GM21717 (cell line): ENCODE data around the gene CYCS.
"Not testable (repeated sequence)": the region's sequence is repeated elsewhere in the genome, so short reads cannot be mapped to it uniquely, and the experiment has no call there.

Experiments used
- ATAC-seq: cut with Tn5 transposase; IDR thresholded peaks from one replicate; pipeline ENCODE4 v1.9.1; 2021; ENCODE audit warnings: mild to moderate bottlenecking, moderate library complexity; ENCODE audit not compliant: unreplicated experiment

CYCS gene

DNA sequence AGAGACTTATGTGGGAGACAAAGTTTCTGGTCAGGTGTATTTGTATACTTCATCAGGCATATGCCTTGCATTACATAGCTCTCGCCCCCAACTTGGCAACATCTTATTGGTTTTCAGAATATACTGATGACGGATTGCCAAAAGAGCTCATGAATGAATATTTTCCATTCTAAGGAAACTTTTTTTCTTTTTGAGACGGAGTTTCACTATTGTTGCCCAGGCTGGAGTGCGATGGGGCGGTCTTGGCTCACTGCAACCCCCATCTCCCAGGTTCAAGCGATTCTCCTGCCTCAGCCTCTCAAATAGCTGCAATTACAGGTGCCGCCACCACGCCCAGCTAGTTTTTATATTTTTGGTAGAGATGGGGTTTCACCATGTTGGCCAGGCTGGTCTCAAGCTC, 6.0 kb downstream of the CYCS start:
- ATAC-seq: no peak

DNA sequence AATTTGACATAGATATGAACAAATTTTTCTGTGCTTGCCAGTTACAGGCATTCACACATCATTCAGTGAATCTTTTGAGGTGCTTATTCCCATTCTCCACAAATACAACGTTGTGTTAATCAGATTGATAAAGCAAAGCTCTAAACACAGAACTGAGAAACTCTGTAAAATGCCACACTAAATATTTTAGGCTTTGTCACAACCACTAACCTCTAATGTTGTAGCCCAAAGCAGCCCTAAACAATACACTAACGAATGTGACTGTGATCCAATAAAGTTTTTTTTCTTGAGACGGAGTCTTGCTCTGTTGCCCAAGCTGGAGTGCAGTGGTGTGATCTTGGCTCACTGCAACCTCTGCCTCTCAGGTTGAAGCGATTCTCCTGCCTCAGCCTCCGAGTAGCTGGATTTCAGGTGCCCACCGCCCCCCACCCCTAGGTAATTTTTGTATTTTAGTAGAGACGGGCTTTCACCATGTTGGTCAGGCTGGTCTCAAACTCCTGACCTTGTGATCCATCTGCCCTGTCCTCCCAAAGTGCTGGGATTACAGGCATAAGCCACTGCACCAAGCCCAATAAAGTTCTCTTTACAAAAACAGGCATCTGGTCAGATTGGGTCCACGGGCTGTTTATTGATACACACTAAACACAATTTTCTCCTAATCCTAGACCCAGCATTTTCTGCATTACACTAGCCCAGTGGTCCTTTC, 6.9 kb downstream of the CYCS start:
- ATAC-seq: peak; percentile 34

DNA sequence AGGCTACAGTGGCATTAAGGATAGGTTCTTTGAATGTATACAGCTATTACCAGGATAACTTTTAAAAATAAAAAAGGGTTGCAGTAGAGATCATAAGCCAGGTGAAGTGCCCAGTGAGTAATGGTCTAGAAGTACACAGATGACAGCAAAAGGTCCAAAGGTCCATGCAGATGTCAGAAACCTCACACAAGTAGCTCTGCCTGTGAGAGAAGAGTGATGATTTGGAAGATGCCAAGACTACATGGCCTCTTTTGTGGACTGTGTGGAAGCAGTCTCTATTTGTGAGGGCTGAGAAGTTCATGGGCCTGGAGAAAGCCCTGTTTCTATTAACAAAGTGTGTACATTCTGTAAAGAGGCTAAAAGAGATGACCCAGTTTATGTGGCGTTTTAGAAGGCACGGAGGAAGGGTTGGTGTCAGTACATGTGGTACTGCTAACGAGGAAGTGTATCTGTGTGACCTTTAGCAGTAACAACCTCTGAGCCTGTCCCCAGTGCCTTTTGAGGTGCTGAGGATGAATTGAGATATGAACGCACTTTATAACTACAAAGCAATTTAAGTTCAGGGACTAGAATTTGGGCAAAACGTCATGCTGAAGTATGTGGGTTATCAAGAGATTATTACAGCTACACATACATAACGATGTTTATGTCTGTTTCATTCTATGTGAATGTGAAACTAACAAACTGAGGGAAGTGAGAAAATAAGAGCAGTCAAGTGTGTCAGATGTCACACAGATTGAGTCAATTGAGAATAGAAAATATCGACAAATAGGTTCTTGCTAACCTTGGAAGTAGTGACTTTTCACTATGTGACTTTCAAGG, 7.6 kb downstream of the CYCS start:
- ATAC-seq: peak; percentile 81

DNA sequence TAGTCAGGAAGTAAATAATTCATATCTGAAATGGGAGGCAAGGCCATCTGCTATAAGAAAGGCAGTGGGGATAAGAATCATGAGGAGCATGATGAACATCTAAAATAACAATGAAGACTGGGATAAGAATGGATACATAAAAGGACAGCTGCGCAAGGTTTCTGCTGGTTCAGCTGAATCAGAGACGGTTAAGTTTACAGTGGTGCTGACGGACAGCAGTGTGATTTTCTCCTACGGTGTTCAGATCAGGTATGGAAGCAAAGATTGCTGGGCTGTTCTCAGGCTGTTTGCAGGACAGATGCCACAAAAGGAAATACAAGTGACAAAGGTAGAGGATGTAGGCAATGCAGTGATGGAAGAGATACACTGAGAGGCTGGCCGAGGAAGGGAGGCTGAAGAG, 8.4 kb downstream of the CYCS start:
- ATAC-seq: no peak

DNA sequence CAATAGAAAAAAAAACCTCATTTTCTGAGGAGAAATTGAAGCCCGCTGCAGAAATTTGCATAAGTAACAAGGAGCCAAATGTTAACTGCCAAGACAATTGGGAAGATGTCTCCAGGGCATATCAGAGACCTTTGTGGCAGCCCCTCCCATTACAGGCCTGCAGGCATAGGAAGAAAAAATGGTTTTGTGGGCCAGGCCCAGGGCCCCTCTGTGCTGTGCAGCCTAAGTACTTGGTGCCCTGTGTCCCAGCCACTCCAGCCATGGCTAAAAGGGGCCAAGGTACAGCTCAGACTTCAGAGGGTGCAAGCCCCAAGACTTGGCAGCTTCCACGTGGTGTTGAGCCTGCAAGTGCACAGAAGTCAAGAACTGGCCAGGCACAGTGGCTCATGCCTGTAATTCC, 14.5 kb downstream of the CYCS start:
- ATAC-seq: not testable (repeated sequence)

DNA sequence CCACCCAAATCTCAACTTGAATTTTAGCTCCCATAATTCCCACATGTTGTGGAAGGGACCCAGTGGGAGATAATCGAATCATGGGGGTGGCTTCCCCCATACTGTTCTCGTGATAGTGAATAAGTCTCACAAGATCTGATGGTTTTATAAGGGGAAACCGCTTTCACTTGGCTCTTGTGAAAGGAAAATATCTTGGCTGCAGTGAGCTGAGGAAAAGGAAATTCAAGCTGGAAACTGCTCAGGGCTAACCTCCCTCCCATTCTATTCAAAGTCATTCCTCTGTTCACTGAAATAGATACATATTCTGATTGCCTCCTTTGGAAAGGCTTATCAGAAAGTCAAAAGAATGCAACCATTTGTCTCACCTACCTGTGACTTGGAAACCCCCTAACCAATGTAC, 15.8 kb downstream of the CYCS start:
- ATAC-seq: no peak

DNA sequence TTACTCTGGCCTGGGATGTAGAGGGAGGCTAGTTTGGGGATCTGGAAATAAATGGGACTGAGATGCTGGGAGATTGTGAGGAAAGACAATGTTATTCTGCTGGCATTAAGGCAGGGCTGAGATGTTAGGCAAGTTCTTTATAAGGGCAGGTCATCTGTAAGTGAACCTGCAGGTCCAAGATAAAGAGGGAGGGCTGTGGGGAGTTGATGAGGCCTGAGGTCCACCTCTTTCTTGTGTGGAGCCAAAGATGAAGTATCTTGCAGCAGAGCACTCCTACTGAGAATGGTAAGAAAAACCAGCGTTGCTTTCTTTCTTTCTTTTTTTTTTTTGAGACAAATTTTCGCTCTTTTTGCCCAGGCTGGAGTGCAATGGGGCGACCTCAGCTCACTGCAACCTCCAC, 19.1 kb downstream of the CYCS start:
- ATAC-seq: no peak

DNA sequence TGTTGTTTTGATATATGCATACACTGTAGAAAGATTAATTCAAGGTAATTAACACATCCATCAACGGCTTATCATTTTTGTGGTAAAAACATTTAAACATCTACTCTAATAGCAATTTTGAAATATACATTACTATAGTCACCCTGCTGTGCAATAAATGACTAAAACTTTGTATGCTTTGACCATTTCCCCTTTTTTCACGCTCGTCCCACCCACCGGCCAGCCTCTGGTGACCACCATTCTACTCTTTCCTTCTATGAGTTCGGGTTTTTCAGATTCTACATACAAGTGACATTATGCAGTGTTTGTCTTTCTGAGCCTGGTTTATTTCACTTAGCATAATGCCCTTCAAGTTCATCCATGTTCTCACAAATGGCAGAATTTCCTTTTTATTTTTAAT, 21.3 kb downstream of the CYCS start:
- no peak for ATAC-seq

DNA sequence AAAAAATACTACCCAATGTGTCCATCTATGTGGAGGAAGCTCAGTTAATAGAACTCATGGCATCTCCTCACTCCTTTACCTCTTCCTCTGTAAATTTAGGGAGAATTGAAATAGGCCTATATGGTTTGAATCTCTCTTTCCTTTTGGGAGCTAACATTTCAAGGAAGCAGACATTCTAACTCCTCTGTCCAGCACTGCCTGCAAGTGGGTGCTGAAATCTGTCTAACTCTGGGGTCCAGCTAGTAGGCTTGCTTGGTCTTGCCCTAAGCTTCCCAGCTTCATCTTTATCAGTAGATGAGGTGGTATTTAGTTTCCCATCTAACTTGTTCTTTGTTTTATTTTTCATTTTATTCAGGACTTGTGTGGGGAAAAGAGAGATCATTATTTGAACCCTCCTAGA, 23.2 kb downstream of the CYCS start:
- no peak for ATAC-seq

DNA sequence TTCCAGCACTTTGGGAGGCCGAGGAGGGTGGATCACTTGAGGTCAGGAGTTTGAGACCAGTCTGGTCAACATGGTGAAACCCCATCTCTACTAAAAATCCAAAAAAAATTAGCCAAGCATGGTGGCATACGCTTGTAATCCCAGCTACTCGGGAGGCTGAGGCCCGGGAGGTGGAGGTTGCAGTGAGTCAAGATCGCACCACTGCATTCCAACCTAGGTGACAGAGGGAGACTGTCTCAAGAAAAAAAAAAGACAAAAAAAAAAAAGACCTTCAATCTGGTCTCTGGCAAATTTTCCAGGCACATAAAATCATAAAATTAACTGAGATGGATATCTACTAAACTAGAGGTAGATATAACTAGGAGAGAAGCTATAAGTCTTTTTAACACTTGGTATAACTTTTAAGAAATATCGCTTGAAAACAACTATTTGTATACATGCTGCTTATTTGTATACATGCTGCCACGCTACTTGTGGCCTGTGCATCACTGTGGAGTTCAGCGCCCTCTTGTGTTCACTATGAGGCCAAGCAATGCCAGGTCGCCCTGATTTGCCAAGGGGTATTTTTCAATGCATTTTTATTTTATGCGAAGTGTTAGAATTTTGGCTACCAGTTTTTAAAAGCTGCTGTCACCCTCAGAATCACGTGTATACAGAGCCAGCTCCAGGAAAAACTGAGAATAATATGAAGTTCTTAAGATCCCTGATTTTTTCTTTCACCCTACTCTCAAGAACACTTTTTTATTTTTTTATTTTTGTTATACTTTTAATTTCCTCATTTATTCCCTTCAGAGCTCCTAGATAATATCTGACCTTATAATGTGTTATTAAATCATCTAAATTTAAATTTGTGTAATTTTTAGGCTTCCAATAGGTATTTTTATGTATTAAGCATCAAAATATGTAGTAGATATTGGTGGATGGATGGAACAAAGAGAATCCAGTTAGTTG, 26.7 kb downstream of the CYCS start:
- ATAC-seq: peak; percentile 56

DNA sequence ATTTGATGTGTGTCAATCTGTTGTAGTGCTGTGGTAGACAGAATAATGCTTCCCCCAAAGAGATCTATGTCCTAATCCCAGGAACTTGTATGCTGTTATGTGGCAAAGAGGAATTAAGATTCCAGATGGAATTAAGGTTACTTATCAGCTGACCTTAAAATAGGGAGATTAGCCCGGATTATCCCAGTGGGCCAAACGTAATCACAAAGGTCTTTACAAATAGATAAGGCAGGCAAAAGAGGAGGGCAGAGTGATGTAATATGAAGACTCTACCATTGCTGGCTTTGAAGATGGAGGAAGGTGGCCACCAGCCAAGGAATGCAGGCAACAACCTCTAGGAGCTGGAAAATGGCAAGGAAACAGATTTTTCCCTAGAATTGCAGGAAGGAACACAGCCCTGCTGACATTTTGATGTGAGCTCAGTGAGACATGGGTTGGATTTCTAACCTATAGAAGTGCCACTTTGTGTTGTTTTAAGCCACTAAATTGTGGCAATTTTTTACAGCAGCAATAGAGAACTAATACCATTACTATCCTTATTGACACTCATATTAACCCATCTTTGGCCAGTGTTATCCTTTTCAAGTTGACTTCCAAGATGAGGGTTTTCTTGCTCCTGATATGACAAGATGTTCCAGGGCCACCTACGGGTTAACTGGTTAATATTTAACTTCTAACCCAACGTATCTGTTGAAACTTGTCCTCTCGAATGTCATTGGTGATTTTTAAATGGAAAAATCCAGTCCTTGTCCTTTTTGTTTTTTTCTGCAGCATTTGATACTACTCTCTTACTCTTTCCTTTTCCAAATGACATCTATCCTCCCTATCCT, 29.3 kb downstream of the CYCS start:
- no peak for ATAC-seq

DNA sequence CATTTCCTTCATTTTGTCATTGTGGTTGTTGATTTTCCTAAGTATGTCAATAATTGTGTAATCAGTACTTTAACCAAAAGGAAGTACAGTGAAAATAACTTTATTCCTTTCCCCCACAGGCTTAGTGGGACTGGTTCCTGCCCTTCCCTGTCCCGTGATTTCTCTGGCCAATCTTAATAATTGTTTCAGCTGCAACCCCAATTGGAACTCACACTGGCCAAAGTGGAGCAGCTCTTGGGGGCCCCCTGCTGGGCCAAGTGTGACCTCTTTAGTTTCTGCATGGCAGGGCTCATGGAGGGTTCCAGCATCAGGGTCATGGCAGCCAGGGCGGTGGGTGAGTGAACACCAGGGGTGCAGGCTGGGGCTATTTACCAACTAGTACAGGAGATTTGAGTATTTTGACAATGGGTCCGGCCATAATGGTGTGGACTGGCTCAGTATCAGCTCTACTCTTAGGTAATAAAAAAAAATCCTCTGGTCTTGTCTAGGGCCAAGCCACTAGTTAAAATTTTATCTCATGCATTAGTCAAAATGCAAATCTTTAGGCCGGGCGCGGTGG, 31.7 kb downstream of the CYCS start:
- ATAC-seq: peak; percentile 77

DNA sequence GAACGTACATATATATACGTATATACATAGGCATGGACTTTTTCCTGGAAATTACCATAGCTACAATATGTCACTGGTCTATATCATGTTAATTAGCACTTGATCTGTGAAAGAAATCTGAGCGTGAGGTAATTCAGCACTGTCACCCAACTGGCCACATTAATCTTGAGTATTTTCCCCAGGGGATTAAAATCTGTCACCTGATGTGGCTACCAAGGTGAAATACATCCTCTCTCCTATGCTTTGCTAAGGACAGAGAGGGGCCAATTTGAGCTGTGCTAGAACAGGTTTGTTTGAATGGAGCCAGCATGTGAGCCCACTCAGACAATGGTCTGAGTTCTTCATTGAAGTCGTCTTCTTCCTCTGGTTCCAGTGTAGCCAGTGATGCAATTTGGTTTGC, 33.3 kb downstream of the CYCS start:
- no peak for ATAC-seq

DNA sequence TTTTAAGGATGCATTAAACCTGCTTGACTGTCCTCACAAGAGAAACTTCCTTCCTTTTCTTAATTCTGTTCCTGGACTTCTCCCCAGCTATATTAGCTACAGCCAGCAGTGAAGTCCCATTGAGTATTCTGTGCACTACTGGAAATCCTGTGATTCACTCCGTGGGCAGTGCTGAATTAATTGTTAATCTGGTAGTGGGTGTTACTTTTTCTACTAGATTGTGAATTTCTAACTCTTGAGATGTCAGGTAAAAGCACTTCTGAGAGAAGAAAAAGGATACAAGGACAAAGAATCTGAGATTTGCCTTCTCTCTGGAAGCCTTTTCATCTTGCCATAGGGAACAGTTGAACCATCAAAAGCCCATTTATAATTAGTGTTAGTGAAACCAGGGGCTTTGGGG, 33.9 kb downstream of the CYCS start:
- no peak for ATAC-seq

DNA sequence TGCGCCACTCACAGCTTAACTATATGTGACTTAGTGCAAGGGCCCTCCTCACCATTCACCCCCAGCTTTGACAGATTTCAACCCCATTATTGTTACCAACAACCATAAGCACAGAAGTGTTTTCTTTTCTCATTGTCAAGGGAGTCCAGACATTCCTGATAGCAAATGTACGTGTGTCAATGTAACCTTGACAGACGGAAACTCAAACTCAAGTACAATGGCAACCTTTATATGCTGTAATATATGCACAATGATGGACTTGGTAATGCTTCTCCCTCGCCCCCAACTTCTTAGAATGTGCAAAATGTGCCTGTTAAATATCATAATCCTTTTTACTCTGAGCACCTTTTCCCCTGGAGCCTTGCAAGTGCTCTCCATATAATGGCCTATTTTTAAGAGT, 34.7 kb downstream of the CYCS start:
- no peak for ATAC-seq

DNA sequence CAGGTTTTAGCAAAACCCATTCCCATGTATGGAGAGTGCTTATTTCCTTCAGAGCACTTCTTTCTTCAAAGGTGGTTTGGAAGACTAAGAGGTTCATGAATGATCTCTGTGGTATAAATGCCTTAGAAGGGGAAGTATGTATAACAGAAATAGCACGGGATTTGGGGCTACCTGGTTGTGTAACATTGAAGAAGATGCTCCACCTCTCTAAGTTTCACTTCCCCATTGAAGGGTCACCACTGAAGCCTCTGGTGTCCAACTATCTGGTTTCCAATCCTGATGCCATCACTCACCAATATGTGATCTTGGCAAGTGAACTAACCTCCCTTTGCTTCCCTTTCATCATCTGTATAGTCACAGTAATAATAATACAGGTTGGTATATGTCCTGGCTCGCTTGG, 37.2 kb downstream of the CYCS start:
- peak; percentile 96 for ATAC-seq

DNA sequence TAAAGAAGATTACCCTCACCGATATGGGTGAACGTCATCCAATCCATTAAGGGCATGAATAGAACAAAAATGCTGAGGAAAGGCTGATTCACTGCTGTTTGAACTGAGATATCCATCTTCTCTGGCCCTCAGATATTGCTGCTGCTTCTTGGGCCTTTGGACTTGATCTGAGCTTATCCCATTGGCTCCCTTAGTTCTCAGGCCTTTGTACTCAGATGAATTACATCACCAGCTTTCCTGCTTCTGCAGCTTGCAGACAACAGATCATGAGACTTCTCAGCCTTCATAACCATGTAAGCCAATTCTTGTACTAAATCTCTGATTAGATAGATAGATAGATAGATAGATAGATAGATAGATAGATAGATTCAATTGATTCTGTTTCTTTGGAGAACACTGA, 40.2 kb downstream of the CYCS start:
- no peak for ATAC-seq

DNA sequence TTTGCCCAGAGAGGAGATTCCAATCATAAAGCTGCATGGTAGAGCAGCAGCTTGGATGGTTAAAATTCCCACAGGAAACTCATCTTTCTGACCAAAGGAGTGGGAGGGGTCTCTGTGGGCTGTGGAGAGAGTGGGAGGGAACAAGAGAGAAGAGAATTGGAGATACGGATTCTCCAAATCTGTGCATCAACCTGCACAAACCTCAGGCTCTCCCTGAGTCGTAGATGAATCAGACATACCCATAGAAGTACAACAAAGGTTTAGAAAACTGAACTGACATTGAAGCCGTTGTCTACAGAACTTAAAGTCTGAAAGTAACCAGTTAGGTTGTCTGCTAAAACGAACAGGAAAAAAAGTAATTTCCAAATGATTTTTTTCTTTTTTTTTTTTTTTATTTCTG, 41.9 kb downstream of the CYCS start:
- ATAC-seq: no peak

DNA sequence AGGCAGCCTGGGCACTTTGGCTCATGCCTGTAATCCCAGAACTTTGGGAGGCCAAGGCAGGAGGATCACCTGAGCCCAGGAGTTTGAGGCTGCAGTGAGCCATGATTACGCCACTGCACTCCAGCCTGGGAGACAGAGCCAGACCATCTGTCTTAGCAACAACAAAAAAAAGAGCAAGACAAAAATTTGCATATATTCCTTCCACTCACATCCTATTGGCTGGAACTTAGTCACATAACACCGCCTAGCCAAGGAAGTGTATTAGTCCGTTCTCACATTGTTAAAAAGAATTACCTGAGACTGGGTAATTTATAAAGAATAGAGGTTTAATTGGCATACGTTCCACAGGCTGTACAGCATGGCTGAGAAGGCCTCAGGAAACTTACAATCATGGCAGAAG, 43.0 kb downstream of the CYCS start:
- not testable (repeated sequence) for ATAC-seq

DNA sequence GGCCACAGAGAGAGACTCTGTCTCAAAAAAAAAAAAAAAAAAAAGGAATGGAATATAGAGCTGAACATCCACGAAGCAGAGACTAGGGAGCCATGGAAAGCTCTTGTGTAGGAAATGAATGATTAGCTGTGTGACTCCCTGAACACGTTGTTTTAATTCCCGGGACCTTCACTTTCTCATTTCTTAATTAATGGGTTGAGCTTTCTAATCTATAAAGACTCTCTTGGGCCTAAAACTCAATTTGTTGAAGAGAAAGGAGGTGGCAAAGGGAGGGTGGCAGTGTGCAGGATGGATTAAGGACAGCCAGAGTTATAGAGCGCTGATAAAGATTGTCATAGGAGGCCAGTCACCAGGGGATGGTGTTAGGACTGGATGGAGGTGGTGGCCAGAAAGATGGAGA, 48.0 kb downstream of the CYCS start:
- no peak for ATAC-seq
